NCI-H2107 treated with DMSO at 0.1 percent for 48 hours (cell line): Measurements from ENCODE around the gene RFTN1.

Source experiments
- DNase-seq: peaks from one replicate; lab custom pipeline; 2025; ENCODE audit not compliant: unreplicated experiment; lab: John Stamatoyannopoulos, UW

Gene RFTN1

DNA sequence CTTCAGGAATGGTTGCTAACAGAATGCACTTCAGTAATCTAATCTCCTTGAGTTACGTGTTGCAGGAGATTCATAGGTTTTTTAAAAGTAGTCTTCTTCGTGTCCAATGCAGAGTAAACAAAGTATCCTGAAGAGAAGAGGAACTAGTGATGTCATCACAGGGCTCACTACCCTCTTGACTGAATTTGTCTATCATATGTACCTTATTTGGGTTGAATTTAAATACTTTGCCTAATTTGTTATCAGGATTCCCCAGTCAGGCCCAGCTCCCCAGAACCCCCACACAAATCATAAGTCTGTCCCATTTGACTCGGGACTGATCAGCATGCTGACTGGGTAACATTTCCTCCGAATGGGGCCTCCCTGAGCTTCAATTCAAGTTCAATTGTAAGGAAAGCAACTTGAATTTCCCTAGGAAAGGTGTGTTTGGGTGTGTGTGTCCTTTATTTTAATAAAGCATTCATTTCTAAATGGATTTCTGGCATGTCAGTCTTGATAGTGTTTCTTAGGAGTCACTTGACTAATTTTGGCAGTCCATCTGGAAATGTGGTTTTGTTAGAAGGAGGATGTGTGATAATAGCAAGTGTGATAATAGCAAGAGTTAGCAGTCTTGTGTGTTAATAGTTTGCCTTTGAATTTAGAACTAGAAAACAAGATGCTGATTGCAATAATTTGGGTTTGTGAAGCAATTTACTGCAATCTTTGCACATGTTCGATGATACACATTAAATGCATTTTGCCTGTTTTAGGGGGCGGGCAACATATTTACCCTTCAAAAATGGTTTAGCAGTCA is 226.6 kb downstream of the RFTN1 start:
- no peak for DNase-seq

DNA sequence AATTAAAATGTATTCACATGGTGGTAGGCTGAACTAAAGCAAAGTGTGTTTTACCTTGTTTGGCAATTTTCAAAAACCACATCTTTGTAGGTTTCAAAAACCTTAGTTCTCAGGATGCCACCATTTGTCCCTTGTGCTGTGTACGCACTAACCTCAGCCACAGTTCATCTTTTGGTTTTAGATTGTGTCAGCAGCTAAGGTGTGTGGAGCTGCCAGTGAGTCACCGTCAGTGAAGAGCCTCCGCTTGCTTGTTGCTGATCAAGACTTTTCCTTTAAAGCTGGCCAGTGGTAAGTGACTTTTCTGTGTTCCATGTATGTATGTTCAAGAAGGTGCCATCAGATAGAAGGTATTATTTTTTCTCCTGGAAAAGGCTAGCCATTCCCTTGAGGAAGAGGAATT is 227.3 kb downstream of the RFTN1 start:
- DNase-seq, result no peak

GRCh38 chr3:16284633-16285032 is 228.9 kb downstream of the RFTN1 start:
- DNase-seq, result no peak

GRCh38 chr3:16280671-16281070 is 232.8 kb downstream of the RFTN1 start:
- no peak for DNase-seq

- no peak for DNase-seq
Measured at GRCh38 chr3:16279010-16279801, 234.3 kb downstream of the RFTN1 start.

GRCh38 chr3:16277471-16277870 is 236.0 kb downstream of the RFTN1 start:
- DNase-seq, result no peak

DNA sequence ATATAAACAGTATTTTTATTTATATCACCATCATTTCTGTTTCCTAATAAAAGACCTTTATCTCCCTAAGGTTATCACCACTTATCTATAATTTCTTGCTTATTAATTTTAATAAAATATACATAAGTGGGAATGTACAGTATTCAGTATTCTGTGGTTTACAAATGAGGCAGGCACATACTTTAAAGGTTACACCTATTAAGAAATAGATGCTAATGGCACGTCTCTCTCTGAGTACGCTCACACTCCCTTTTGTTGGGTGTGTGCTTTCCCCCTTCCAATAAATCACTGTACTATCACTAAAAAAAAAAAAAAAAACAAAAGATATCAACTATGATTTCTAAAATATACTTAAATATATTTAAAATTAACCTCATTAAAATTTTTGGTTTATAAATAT is 239.6 kb downstream of the RFTN1 start:
- DNase-seq, result no peak

DNA sequence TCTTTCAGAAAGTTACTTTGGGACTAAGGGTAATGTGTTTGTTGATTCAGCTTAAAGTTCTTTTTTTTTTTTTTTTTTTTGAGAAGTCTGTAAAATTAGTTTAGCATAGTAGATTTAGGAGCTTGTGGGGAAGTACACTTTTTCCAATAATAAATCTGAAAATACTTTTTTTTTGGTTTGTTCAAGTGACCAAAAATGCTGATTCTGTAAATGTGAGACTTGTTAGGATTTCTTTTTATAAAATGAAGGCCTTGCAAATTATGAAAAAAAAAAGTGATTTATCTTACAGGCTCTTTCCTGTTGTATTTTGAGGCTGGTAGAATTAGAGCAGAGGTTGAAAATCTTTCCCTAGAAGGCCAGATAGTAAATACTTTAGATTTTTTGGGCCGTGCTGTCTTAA is 240.9 kb downstream of the RFTN1 start:
- no peak for DNase-seq

DNA sequence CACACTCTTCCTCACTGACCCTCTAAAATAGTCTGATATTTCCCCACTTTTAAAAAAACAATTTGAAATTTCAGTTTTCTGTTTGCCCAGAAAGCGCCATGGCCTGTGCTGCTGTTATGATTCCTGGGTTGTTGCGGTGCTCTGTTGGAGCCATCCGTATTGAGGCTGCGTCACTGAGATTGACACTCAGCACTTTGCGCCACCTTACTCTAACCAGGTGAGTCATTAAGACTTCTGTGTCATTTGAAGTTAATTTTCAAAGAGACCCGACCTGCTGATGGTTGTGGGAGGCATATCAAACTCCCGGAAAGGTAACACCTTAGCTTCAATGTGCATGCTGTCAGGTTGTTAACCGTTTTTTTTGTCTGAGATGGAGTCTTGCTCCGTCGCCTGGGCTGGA is 242.6 kb downstream of the RFTN1 start:
- no peak for DNase-seq

GRCh38 chr3:16266714-16267113 is 246.8 kb downstream of the RFTN1 start:
- DNase-seq, result no peak
